Lung (tissue), 16 donors: Measurements from ENCODE around the gene FN3K. TPM values are rescaled to one million over a fixed set of nuclear protein-coding genes. Genes with fewer than 3 reads are reported as not detected.
A peak's percentile ranks its signal among the peaks of the same experiment; 100 is the strongest.

Experiments
- ATAC-seq: fragments of 200-7000 bp; cut with Tn5 transposase; one replicate; pipeline ENCODE4 v1.9.1; 2020; ENCODE audit warnings: moderate number of reproducible peaks; ENCODE audit not compliant: insufficient read depth, low FRiP score
- DNase-seq, 3 donors: peaks; one replicate each; pipeline ENCODE4 v3.0.0-alpha.2; 2013 to 2017
- H3K27ac ChIP-seq, 2 donors: one replicate each; pipeline ENCODE4 v1.5.1; 2013; ENCODE audit warnings: mild to moderate bottlenecking in 2 of 2, moderate library complexity in 2 of 2, control low read depth in 1 of 2, inconsistent platforms in 1 of 2, low read depth in 1 of 2, low read length in 1 of 2
- H3K27me3 ChIP-seq, 3 donors: one replicate each; pipeline ENCODE4 v1.5.1; 2013; ENCODE audit warnings: low read length in 2 of 3; ENCODE audit not compliant: control insufficient read depth in 3 of 3, insufficient read depth in 3 of 3
- H3K36me3 ChIP-seq, 4 donors: one replicate each; pipeline ENCODE4 v1.5.1; 2013; ENCODE audit warnings: low read length in 4 of 4, mild to moderate bottlenecking in 1 of 4, moderate library complexity in 1 of 4; ENCODE audit not compliant: control insufficient read depth in 4 of 4, insufficient read depth in 4 of 4
- H3K4me1 ChIP-seq, 5 donors: one replicate each; pipeline ENCODE4 v1.5.1; 2013; ENCODE audit warnings: low read length in 5 of 5, mild to moderate bottlenecking in 2 of 5, moderate library complexity in 1 of 5; ENCODE audit not compliant: control insufficient read depth in 5 of 5, insufficient read depth in 5 of 5
- H3K4me3 ChIP-seq: one replicate; pipeline ENCODE4 v1.5.1; 2013; ENCODE audit warnings: mild to moderate bottlenecking, control low read depth, moderate library complexity
- H3K9ac ChIP-seq, 2 donors: one replicate each; pipeline ENCODE4 v1.5.1; 2013; ENCODE audit warnings: low read length in 2 of 2, control low read depth in 1 of 2; ENCODE audit not compliant: insufficient read depth in 1 of 2
- H3K9me3 ChIP-seq, 4 donors: one replicate each; pipeline ENCODE4 v1.5.1; 2013; ENCODE audit warnings: low read length in 3 of 4, mild to moderate bottlenecking in 1 of 4, moderate library complexity in 1 of 4; ENCODE audit not compliant: control insufficient read depth in 4 of 4, insufficient read depth in 3 of 4
- CTCF ChIP-seq: IDR thresholded peaks from 2 replicates; pipeline ENCODE4 v1.5.1; 2012; ENCODE audit warnings: mild to moderate bottlenecking; ENCODE audit errors: control extremely low read depth, extremely low read depth
- WGBS, 2 donors: extraction: QIAGEN DNeasy Blood & Tissue Kit; methylation state at CpG; one replicate each; pipeline ENCODE4 v1.1.7; 2013; 5-methylcytosine and 5-hydroxymethylcytosine counted together
- long read RNA-seq, 5 donors: transcript quantifications; one replicate each; lab custom pipeline, GENCODE V29; 2026
- polyA plus RNA-seq, 2 donors: library from polyadenylated mRNA; stranded (reverse); fragments of 200-250 nt; gene quantifications; one replicate each; pipeline ENCODE4 v1.2.1, GENCODE V29; 2013
- total RNA-seq, 2 donors: library from RNA; depleted of rRNA in 1 of 2; stranded (reverse); fragments of >200 nt in 1 of 2; gene quantifications; one replicate each; pipeline ENCODE4 v1.2.1, GENCODE V29; 2014 to 2021
- donor health status: control.
- donor health status: control.
- donor health status: Bipolar disorder and iron deficiency.
- donor health status: healthy.
- donor health status: DM: yes; HTN: yes; CAD: no.

The FN3K gene
- total RNA-seq: 10 to 100 TPM; 16.1 to 21.0 TPM
- 10 to 100 TPM in 1 of 2 donors, 1 to 10 TPM in 1; 5.0 to 16.6 TPM for polyA plus RNA-seq
- long read RNA-seq, donor 1, transcript FN3K-201 (6 exons, 1,434 nt): major isoform, 6 of 6 reads
- long read RNA-seq, donor 1, partial matches to known transcripts: 0 of 6 reads
- long read RNA-seq, donor 1, other reads (novel, unspliced or antisense): 0 of 6 reads
- long read RNA-seq, donor 2, partial matches to known transcripts: 0 of 1 reads
- long read RNA-seq, donor 2, other reads (novel, unspliced or antisense): 0 of 1 reads
- long read RNA-seq, donor 3, partial matches to known transcripts: 0 of 1 reads
- long read RNA-seq, donor 3, other reads (novel, unspliced or antisense): 0 of 1 reads
- long read RNA-seq, donor 4, partial matches to known transcripts: 0 of 1 reads
- long read RNA-seq, donor 4, other reads (novel, unspliced or antisense): 0 of 1 reads
- long read RNA-seq, donor 5, transcript FN3K-201 (6 exons, 1,434 nt): major isoform, 5 of 5 reads
- long read RNA-seq, donor 5, partial matches to known transcripts: 0 of 5 reads
- long read RNA-seq, donor 5, other reads (novel, unspliced or antisense): 0 of 5 reads

GRCh38 chr17:82734987-82735866, at the start of gene FN3K:
TSS of gene FN3K (plus strand) at chr17:82735615. CDS start at chr17:82735637, 22 bp downstream.
- 3 to 8% methylated on average over 78 to 101 of the region's 101 CpGs for WGBS, 2 donors
- Histone ChIP-seq H3K27me3 (no peaks in the 10 kb centered on the region), H3K27ac (peak within 1 kb of the TSS; percentile 68 to 92), H3K9ac (peak within 1 kb of the TSS in 1 of 2 donors; percentile 39), H3K36me3 (peaks cover 0 to 19% (median 9%) of the 10 kb centered on the region in 4 donors), H3K4me1 (peaks cover 0 to 10% (median 5%) of the 10 kb centered on the region in 5 donors), H3K9me3 (peaks cover 0 to 7% (median under 1%) of the 10 kb centered on the region in 4 donors), H3K4me3 (peak within 1 kb of the TSS; percentile 87)
- DNase-seq (peak; percentile 65 to 77 (median 73)), ATAC-seq (no peak)
- TF ChIP-seq CTCF: no peak

GRCh38 chr17:82686366-82687324, 48.8 kb upstream of the FN3K start:
- H3K4me3 ChIP-seq: no peak overlapping the region
- TF ChIP-seq CTCF: no peak
- H3K36me3 ChIP-seq: peaks cover 0 to 4% (median 0%) of the 10 kb centered on the region in 4 donors
- no peak overlapping the region for H3K27ac ChIP-seq
- H3K9ac ChIP-seq: no peak overlapping the region
- ATAC-seq: no peak
- WGBS, 2 donors: 94 to 96% methylated on average over 19 of the region's 19 CpGs
- no peak for DNase-seq
- H3K4me1 ChIP-seq: peaks cover 0 to 2% (median 0%) of the 10 kb centered on the region in 5 donors
- no peaks in the 10 kb centered on the region for H3K27me3 ChIP-seq
- H3K9me3 ChIP-seq: no peaks in the 10 kb centered on the region

DNA sequence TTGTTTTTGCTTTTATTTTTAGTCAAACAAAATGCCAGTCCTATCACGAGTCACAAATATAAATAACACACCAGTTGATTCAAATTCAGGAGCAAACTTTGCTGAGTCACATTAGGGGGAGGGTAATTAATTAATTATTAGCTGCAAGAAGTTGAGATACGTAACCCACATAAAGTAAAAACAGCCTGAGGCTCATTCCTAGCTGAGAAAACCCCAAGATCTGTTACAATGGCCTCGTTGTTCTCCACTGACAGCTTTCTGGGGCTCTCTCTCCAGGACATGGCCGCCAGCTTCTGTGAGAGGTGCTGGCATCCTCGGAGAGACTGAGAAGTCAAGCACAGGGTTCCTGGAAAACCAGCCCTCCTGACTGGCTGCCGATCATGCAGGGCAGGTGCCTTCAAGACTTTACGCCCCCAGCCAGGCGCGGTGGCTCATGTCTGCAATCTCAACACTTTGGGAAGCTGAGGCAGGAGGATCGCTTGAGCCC, 48.0 kb upstream of the FN3K start:
- no peaks in the 10 kb centered on the region for H3K9me3 ChIP-seq
- H3K4me1 ChIP-seq: peaks cover 0 to 2% (median 0%) of the 10 kb centered on the region in 5 donors
- no peak overlapping the region for H3K27ac ChIP-seq
- no peak overlapping the region for H3K4me3 ChIP-seq
- WGBS, 2 donors: 75 to 89% methylated on average over 10 of the region's 10 CpGs
- no peak for TF ChIP-seq CTCF
- no peaks in the 10 kb centered on the region for H3K27me3 ChIP-seq
- peak; percentile 23 to 56 (median 53) for DNase-seq
- no peak for ATAC-seq
- no peak overlapping the region for H3K9ac ChIP-seq
- peaks cover 0 to 4% (median 0%) of the 10 kb centered on the region in 4 donors for H3K36me3 ChIP-seq
